GM12873 (cell line): Measurements from ENCODE around the gene SLC12A1.
A peak's percentile ranks its signal among the peaks of the same experiment; 100 is the strongest.

ENCODE experiments used
- CTCF ChIP-seq: IDR thresholded peaks from 2 replicates; pipeline ENCODE4 v1.5.1; 2012; ENCODE audit warnings: low read depth, mild to moderate bottlenecking, moderate library complexity, low read length, control low read depth; ENCODE audit not compliant: insufficient read depth; ENCODE audit errors: missing control alignments

Gene SLC12A1

GRCh38 chr15:48282216-48282615 is 76.1 kb downstream of the SLC12A1 start:
- no peak for TF ChIP-seq CTCF

DNA sequence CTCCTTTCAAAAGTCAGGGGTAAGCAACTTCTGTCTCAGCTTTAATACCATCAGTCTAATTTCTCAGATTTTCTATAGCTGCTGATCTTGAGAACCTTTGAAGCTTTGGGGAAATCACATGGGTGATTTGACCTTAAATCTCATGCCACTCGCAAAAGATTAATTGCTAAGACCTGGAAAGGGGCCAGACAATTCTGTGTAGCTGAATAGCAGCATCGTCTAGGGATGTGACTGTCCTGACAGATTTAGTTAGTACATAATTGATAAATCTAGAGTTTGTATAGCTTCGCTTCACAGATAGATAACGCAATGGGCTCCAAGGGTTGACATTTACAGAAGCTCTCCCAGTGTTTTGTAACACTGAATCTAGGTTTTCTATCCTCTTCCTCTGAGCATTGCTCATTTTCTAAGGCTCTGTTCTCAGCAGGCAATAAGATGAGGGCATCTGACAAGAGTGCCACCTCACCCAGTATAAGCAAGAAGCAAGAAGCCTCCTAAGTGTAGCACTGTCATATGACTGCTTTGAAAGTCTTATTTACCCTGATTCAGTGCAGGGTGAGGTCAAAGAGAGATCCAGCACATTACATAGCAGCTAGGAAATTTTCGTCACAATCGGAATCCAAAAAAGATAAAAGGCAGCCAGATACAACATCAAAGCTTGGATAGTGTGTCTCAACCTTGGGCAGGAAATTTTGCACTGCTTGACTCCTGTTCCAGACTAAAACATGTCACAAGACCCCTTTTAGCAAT is 77.5 kb downstream of the SLC12A1 start:
- no peak for TF ChIP-seq CTCF

DNA sequence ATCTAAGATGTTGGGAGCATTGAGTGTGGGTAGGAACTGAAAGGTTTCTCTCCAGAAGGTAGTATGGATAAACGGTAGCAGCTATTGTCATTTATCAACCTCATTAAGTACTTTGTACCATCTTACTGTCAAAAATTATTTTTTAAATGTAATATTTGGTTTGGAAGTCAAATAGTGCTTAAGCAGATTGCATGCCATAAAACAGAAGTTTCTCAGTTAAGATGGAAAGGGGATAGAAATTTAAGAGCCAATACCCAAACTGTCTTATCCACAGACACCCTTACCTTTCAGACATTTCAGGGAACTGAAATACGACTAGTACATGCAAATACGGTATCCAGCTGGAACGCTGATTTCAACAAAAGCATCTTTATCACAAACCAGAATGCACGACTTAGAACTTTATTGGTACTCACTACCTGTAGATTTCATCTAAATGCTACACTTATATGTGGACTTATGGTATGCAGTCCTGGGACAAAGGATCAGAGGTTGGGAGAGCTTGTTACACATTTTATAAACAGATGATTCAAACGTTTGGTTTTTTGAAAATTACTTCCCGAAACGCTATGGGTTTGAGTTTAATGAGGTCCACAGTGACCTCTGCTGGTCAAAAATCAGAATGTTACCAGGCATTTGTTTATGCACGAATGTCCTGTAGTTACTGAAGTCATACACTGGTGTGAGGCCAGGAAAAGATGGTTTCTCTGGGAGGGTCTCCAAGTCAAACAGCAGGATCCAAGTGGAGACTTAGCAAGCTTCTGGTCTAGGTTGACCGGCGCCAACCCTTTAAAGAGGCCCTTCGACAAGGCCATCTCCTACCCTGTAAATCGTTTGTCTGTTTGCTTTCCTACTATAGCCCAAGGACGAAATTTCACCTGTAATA is 79.5 kb downstream of the SLC12A1 start:
- TF ChIP-seq CTCF, result peak; percentile 67

DNA sequence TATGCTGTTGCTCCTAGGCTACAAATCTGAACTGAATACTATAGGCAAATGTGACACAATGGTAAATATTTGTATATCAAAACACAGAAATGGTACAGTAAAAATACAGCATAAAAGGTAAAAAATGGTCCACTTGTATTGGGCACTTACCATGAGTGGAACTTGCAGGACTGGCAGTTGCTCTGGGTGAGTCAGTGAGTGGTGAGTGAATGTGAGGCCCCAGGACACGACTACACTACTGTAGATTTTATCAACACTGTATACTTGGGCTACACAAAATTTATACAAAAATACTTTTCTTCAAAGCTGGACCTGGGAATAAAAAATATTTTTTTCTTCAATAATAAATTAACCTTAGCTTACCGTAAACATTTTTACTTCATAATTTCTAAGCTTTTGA is 83.5 kb downstream of the SLC12A1 start:
- no peak for TF ChIP-seq CTCF

DNA sequence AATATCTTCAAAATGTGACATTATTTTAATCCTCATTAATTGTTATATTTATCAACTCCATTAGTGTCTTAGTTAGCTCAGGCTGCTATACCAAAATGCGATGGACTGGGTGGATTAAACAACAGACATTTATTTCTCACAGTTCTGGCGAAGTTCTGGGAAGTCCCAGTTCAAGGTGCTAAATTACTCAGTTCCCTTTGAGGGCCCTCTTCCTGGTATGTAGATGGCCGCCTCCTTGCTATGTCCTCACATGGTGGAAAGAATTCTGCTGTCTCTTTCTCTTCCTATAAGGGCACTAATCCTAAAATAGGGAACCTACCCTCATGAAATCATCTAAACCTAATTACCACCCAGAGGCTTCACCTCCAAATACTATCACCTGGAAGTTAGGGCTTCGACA is 86.4 kb downstream of the SLC12A1 start:
- no peak for TF ChIP-seq CTCF

DNA sequence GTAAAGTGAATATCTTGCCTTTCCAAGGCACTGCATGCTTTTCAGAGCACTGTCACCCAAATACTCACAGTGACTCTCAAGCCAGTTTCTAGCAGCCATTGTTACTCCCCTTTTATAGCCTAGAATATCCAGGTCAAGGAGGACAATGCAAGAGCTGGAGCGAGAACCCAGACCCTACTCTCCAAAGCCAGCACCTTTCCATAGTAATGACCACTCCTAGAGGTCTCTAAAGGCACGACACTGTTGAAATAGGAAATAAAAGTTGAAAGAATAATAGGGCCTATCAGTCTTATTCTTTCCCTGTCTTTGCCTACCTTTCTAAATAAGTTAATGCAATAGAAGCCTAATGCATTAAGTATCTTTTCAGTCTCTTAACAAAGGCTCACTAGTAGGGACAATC is 91.6 kb downstream of the SLC12A1 start:
- no peak for TF ChIP-seq CTCF

- TF ChIP-seq CTCF, result no peak
Measured at GRCh38 chr15:48298914-48299313, 92.8 kb downstream of the SLC12A1 start.
